ENCODE measurements around the gene FAM163B.
"Not testable (repeated sequence)": the region's sequence is repeated elsewhere in the genome, so short reads cannot be mapped to it uniquely, and the experiment has no call there.

Gene FAM163B

GRCh38 chr9:133566817-133567216, 42.4 kb downstream of the FAM163B start:
- DNase-seq (ENCODE audit: low spot score), result no peak

GRCh38 chr9:133566382-133566781, 42.8 kb downstream of the FAM163B start:
- no peak for DNase-seq (ENCODE audit: low spot score)

GRCh38 chr9:133564451-133565116, 44.6 kb downstream of the FAM163B start:
- DNase-seq (ENCODE audit: low spot score), result no peak

DNA sequence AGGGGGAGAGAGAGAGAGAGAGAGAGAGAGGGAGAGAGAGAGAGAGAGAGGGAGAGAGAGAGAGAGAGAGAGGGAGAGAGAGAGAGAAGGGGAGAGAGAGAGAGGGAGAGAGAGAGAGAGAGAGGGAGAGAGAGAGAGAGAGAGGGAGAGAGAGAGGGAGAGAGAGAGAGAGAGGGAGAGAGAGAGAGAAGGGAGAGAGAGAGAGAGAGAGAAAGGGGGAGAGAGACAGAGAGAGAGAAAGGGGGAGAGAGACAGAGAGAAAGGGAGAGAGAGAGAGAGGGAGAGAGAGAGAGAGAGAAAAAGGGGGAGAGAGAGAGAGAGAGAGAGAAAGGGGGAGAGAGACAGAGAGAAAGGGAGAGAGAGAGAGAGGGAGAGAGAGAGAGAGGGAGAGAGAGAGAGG, 45.4 kb downstream of the FAM163B start:
- not testable (repeated sequence) for DNase-seq (ENCODE audit: low spot score)

DNA sequence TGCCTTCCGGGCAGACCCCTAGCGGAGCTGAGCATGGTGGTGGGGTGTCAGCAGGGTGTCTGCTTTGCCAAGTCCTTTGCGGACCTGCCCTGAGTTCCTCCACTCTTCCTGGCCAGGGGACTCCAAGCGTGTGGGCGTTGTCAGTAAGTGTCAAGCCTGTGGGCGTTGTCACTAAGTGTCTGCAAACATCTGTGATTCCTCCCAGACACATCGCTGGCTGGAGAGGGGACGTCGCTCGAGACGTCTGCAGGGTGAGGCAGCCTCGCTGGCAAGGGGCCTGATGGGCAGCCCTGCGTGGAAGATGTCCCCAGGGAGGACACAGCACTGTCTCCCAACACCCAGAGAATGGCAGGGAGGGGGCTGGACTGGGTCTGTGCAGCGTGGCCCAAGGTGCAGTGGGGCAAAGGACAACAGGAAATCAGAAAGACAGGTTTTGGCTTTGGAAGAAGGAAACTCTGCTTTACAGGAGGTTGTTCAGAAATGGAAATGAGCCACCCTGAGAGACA, 45.8 kb downstream of the FAM163B start:
- no peak for DNase-seq (ENCODE audit: low spot score)

DNA sequence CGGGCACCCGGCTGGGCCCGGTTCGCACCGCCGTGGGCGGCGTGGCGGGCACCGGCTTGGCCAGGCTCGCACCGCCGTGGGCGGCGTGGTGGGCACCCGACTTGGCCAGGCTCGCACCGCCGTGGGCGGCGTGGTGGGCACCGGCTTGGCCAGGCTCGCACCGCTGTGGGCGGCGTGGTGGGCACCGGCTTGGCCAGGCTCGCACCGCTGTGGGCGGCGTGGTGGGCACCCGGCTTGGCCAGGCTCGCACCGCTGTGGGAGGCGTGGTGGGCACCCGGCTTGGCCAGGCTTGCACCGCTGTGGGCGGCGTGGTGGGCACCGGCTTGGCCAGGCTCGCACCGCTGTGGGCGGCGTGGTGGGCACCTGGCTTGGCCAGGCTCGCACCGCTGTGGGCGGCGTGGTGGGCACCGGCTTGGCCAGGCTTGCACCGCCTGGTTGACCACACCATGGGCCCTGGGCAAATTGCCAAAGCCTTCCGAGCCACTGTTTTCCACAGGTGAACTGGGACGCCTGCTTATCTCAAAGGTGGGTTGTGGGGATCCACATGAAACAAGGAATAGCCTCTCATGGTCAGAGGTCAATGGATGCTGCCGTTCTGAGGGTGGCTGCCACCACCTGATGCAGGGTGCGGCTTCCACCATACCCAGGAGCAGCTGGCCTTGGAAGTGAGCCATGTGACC, 46.4 kb downstream of the FAM163B start:
- no peak for DNase-seq (ENCODE audit: low spot score)

DNA sequence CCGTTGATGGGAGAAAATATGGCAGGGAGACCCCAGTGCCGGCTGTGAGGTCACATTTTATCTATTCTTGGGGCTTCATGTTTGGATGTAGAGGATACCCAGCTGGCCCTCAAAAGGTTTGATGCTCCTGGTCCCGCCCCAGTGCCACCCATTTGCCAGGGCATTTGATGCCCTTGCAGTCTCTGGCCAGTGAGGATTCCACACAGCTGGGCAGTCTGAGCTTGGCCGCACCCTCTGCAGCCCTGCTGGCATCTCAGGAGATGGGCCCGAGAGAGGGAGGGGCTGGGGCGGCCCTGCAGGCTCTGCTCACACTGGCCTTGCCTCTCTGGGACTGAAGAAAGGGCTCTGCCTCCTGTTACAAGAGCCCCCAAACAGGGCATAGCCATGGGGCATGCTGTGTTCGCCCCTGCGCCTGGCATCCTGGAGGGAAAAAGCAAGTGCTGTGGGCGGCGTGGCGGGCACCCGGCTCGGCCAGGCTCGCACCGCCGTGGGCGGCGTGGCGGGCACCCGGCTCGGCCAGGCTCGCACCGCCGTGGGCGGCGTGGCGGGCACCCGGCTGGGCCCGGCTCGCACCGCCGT, 47.1 kb downstream of the FAM163B start:
- no peak for DNase-seq (ENCODE audit: low spot score)

DNA sequence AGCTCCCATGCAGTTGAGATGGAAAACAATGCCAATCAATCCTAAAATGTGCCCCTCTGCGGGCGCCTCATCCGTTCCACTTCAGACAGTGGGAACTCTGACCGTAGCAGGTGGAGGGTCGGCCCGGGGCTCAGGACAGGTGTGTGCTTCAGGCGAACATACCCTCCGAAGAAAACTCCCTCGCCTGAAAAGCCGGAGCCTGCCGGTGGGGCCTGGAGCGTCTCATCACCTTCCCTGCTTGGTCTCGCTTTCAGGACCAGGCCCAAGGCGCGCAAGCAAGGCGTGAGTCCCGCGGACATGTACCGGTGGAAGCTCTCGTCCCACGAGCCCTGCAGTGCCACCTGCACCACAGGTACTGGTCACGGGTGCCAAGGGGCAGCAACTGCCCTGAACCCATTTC, 48.2 kb downstream of the FAM163B start:
- DNase-seq (ENCODE audit: low spot score), result no peak

DNA sequence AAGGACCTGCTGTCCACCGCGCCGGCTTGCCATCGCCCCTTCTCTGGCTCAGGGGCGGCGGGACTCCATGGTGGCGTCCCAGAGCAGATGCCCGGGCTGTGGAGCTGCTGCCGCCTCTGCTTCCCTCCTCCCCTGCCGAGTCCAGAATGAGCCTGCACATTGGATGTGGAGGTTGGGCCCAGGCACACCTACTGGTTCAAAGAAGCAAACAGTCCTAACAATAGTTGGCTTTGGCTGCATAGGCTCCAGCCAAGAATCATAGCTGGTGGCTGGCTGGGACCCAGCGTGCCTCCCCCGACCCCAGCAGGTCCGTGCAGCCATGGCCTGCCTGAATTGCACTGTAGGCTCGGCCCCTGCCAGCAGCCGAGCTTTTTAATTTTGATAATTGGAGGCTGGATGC, 48.9 kb downstream of the FAM163B start:
- no peak for DNase-seq (ENCODE audit: low spot score)

DNA sequence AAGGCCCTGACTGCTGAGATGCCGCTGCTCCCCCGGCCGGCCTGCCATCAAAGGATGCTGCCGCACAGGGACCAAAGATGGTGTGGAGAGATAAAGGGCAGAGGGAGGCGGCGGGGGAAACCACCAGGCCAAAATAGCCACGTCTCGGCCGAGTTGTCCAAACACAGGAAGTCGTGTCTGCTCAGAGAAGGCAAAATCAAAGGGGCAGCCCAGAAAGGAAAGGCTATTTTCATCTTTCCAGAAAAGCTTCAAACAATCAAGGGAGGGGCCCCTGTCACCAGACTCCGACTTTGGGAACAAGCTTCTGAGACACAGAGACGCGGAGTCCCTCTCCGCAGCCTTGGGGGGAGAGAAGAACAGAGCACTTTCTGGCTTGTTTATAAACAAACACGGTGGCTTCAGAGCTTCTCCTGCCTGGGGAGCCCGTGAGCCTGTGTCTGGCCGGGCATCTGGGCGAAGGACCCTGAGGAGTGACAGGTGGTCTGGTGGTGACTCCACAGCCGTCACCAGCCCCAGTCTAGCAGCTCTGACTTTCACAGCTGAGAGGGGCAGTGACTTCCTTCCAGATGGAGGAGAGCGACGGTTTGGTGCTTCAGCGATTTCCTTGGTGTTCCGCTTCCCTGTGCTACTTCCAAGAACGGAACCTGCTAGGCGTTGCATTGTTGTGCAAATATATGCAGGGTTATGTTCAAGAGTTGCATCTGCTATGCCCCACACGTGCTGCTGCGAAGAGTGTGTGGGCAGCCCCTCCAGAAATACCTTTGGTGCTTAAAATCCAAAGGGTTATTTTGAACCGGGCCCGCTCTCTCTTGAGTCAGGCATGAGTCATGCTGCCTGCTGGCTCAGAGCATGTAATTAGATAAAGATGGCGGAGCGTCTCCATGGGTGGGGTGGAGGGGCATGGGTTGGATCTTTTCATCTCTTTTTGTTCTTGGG, 50.7 kb downstream of the FAM163B start:
- peak; percentile 72 for DNase-seq (ENCODE audit: low spot score)

DNA sequence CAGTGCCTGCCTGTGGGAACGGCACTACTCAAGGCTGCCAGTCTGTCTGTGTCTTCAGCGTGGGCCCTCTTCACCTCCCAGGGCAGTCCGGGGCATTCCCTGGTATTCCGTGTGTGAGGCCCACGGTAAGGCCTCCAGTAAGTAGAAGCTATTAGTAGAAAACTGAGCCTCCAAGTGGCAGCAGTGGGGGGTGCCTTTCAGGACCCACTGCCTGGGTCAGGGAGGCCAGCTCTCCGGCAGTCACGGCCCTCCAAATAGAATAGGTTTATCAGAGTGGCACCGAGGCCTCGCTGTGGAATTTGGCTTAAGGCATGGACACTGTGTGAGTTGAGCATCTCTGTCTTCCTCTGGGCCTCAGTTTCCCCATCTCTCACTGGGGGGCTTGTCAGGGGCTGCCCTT, 51.6 kb downstream of the FAM163B start:
- no peak for DNase-seq (ENCODE audit: low spot score)

- DNase-seq (ENCODE audit: low spot score), result no peak
Measured at GRCh38 chr9:133556354-133556753, 52.8 kb downstream of the FAM163B start.

DNA sequence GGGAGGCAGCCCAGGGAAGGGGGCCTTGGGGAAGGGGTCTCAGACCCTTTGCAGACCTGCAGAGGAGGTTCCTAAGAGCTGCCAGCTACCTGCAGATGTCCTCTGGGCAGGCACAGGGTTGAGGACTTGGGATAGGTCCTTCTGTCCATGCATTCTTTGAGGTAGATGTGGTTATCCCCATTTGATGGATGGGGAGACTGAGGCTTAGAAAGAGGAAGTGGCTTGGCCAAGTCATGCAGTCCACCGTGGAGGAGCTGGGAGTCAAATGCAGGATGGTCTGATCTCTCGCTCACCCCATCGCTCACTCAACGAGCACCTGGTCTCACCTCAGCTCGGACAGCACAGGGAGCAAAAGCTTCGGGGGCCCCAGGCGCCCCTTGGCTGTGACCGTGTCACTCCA, 54.5 kb downstream of the FAM163B start:
- DNase-seq (ENCODE audit: low spot score), result no peak

DNA sequence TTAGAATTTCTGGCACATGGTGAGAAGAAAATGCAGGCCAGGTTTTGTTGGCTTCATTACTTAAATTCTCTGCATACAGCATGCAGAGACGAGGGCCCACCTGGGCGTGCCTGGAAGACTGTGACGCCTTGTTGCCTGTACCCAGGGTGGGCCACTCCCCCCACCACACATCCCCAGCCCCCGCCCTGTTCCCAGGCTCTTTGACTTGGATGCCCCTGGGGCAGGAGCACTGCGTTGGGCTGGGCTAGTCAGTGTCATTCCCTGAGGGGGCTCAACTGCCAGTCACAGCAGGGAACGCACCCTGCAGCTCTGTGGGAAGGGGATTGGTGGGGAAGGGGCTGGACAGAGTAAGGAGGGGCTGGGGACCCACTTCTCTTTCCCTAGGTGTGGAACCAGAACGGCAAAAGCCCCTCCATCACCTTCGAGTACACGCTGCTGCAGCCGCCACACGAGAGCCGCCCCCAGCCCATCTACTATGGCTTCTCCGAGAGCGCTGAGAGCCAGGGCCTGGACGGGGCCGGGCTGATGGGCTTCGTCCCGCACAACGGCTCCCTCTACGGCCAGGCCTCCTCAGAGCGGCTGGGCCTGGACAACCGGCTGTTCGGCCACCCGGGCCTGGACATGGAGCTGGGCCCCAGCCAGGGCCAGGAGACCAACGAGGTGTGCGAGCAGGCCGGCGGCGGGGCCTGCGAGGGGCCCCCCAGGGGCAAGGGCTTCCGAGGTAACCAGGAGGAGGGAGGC, 55.0 kb downstream of the FAM163B start:
- no peak for DNase-seq (ENCODE audit: low spot score)

GRCh38 chr9:133553123-133553522, 56.1 kb downstream of the FAM163B start:
- no peak for DNase-seq (ENCODE audit: low spot score)

DNA sequence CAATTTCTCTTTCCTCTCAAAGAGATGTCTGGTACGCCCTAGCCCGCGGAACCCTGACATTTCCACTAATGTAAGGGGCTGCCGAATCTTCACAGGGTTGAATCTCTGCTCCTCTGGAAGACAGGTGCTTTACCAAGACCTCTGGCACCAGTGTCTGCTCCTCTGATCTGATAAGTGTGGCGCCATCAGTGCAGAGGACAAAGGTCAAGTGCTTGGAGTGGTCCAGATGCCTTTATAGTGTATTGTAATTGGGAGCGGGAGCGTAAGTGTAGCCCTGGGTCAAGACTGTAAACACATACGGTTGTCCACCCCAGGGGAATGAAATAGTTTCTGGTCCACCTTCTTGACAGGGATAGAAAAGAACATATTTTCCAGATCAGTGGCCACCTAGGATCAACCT, 57.0 kb downstream of the FAM163B start:
- no peak for DNase-seq (ENCODE audit: low spot score)

DNA sequence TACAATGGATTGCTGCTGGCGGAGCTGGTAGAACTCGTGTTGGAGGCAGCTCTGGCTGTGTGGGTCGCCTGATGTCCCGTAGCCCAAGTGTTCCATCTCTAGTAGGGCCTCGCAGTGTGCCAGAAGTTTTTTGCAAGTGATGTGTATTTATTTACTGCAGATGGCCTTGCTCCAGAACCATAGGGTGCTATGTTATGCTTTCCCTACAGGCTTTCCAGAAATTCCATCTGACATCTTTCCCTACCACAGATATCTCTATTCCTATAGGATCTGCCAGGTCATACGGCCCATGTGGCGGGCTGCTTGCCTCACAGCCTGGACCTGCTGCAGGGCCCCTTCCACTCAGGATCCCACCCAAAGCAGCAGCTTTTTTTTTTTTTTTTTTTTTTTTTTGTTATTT, 57.7 kb downstream of the FAM163B start:
- no peak for DNase-seq (ENCODE audit: low spot score)

DNA sequence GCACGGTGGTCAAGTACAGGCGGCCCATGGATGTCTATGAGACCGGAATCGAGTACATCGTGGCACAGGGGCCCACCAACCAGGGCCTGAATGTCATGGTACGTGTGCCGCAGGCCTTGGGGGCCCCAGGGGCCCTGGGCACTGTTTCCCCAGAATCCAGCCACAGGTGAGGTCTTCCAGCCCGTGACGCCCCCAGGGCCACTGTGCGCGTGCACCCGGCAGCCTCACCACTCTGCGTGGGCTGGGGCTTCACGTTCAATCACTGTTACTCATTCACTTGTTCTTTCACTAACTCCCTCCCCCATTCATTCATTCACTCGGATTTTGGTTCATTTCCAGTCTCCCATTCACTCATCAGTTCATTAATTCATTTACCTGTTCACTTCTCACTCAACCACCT, 62.1 kb downstream of the FAM163B start:
- no peak for DNase-seq (ENCODE audit: low spot score)

DNA sequence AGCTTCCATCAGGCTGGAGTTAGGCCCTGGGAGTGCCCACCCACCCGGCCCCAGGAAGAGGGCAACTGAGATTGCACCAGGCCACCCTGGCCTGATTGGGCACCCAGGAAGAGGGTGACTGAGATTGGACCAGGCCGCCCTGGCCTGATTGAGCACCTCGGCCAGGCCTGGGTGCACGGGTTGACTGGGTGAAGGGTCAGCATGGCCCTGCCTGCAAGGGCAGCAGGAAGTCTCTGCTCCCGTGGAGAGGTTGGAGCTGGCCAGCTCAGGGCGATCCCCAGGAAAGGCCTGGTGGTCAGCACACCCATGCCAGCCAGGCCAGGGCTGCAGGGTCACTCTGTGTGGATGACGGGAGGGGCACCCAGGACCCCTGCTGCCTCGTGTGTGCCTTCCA, 62.9 kb downstream of the FAM163B start:
- DNase-seq (ENCODE audit: low spot score), result no peak

- no peak for DNase-seq (ENCODE audit: low spot score)
Measured at GRCh38 chr9:133545494-133546286, 63.5 kb downstream of the FAM163B start.
